ENCODE measurements around the gene GAS2L1.

GRCh38 chr22:29315286-29316140, 9.1 kb downstream of the GAS2L1 start, which contains the start of gene RASL10A:
- TF ChIP-seq CTCF (IDR thresholded peaks at IDR 0.05; ENCODE audit: insufficient read depth, low read length) = no peak
- no peak for TF ChIP-seq POLR2AphosphoS5 (IDR thresholded peaks at IDR 0.05; ENCODE audit: low read depth)

All from HL-60 (cell line).